Measurements from ENCODE around the gene FAM13A. TPM values are rescaled to one million over a fixed set of nuclear protein-coding genes. Genes with fewer than 3 reads are reported as not detected.
"Not testable (repeated sequence)": the region's sequence is repeated elsewhere in the genome, so short reads cannot be mapped to it uniquely, and the experiment has no call there.

FAM13A gene
- 52.2 TPM for total RNA-seq

DNA sequence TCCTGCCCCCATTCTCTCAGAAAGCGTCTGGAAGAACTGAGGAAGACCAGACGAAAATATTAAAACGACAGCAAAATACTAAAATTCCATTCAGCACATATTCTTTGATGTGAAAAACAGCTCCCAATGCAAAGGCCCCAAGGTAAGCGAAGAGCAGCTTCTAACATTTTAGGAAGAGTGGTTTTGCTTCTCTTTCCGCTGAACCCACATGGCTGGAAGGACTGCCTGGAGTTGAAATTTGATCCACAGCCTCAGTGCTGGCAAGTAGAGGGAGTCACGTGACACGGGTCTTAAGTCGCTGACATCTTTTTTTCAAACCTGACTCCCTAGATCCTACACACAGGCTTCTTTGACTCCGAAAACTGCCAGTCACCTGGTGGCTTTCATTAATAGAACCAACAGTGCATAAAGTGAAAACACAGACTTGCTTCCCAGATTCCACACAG is at the start of gene FAM13A:
TSS of gene FAM13A (minus strand) at position 233 of the 446 bp plus-strand sequence. CDS start at position 12, 221 bp downstream.
- no peak for FAIRE-seq
- DNase-seq (ENCODE audit: low spot score in 2 of 2), result peak in 1 of 2 donors; percentile 14

DNA sequence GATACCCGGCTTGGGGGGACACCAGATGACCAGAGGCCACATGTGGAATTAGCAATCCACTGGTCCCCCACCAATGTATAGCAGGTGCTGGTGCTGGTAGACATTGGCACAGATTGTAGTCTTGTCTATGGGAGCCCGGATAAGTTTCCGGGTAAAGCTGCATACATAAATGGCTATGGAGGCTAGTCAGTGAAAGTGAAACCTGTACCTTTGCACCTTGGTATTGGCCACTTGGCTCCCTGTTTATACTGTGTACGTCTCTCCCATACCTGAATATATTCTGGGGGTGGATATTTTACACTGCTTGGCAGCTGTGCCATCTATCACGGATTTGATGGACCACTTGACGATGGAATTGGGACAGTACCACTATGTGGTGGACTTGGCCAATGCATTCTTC is 48.7 kb upstream of the FAM13A start:
- DNase-seq (ENCODE audit: low spot score in 2 of 2) (no peak), FAIRE-seq (no peak)

DNA sequence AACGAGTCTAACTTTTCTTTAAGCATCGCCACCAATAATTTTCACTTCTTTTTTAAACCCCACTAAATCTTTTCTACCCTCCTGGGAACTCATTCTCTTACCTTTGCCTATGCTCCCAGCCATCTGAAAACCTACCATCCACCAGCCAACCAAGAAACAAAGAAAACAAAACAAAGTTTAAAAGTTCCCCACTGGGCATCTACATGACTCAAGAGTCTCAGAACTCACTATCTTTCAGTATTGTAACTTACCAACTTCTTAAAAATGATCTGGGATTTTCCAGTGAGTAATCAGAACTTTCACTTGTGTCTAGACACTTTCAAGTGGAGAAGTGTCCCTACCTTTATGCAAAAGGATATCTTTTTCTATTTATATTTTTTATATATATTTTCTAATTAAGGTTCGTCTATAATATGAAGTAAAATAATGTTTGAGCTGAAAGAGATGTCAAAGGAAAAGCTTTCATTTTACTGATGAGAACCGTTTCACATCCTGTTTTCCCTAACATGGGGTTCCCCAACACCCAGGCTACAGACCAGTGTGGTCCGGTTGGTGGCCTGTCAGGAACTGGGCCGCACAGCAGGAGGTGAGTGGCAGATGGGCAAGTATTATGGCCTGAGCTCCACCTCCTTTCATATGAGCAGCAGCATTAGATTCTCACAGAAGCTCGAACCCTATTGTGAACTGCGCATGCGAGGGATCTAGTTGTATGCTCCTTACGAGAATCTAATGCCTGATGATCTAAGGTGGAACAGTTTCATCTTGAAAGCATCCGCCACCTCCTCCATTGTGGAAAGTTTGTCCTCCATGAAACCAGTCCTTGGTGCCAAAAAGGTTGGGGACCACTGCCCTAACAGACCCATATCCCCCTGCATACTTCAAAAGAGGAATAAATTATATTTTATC is 44.5 kb upstream of the FAM13A start:
- FAIRE-seq, result no peak
- DNase-seq (ENCODE audit: low spot score in 2 of 2), result no peak

DNA sequence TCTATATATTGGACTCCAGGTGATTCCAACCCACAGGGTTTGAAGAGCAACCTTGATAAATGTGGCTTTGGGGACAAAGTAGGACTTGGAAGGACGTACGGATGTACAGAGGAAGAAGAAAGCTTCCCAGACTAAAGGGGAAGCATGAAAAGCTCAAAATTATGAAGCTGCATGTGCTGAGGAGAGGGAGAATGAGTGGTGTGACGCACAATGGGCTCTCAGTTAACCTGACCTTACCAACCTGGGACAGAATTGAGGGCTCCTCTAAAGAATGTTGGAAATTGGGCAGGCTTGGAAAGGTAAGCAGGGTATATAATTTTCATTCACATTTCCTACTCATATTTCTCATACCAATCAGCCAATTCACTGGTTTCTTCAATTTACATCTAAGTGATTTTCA is 43.9 kb upstream of the FAM13A start:
- DNase-seq (ENCODE audit: low spot score in 2 of 2) (no peak), FAIRE-seq (no peak)

DNA sequence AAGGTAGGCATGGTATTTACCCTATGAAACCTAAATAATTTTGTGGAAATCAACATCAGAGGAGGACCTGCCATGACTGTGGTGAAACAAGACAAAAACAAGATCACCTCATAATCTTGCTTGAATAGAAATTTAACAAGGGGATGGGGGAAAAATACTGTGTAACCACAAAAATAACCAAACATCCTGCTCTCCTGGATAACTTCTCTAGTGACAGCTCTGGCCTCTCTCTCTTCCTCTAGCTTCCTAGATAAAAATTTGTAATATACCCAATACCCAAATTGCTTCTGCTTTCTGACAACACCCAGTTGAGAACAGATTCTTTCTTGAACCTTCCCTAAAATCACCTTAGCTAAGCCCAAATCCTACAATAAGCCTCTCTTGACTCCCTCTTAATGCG is 42.5 kb upstream of the FAM13A start:
- FAIRE-seq, result no peak
- DNase-seq (ENCODE audit: low spot score in 2 of 2), result no peak

DNA sequence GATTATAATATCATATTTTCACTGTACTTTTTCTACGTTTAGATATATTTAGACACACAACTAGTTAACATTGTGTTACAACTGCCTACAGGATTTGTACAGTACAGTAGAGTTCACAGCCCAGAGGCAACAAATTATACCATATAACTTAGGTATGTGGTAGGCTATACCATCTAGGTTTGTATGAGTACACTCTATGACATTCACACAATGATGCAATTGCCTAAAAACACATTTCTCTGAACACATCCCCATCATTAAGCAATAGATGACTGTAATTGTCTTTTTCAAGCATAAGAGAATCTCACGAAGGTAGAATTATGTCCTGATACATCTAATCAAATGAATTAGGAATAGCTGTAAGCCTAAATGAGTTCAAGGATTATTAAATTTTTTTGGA is 42.0 kb upstream of the FAM13A start:
- DNase-seq (ENCODE audit: low spot score in 2 of 2) (no peak), FAIRE-seq (no peak)

DNA sequence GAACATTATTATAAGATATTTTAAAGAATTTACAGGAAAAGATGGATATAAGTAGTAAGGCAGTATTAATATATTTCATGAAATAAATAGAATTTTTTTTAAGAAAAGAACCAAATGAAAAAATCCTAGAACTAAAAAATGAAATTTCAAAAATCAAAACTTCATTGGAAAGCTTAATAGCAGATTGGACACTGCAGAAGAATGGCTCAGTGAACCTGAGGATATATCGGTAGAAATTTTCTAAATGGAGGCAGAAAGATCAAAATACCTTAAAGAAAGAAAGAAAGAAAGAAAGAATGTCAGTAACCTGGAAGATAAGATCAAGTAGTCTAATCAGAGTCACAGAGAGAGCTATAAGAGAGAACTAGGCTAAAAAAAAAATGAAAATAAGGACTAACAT is 21.3 kb upstream of the FAM13A start:
- peak; percentile 69 for FAIRE-seq
- no peak for DNase-seq (ENCODE audit: low spot score in 2 of 2)

DNA sequence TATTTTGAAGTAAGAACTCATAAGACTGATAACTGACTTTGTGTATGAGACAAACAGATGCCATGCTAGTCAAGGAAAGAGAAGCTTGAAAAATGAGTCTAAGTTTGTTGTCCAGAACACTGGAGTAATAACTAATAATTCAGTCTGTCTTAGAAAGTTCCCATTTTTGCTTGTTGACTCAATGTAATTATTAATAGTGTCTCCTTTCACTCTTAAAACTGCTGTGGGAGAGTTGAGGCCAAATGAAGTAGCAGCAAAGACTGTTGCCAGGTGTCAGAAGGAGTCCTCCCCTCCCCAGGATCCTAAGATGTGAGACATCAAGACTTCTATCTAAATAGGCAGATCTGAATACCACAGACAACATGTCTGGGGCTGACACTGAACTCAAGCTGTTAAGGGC is 20.8 kb upstream of the FAM13A start:
- FAIRE-seq (no peak), DNase-seq (ENCODE audit: low spot score in 2 of 2) (no peak)

DNA sequence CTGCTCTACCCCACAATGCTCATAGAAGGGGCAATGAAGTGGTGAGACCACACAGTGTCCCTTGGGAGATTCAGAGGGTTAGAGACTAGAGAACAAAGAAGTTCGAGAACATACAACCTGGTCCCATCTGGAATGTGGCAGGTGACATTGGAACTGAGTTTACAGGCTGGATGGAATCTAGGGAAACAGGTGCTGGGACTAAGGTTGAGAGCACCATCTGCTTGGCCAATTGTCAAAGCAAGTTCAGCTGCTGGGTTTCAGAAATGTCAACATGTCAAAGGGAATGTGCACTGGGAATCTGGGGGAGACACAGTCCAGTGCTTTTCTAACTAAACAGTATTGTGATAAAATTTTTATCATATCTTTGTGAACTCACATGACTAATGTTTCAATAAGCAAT is 15.9 kb upstream of the FAM13A start:
- FAIRE-seq, result no peak

DNA sequence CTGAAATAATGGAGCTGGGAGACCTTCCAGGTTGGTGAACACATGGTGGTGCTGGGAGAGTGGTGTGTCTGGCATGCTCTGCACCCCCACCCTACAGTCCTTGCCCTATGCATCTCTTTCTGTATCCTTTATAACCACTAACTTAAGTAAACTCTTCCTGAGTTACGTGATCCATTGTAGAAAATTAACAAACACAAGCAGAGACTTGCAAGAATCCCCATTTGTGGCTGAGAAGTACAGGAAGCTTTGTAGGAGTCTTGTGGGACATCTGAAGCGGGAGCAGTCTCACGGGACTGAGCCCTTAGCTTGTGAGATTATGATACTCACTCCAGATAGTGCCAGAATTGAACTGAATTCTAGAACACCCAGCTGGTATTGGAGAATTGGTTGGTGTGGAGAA is 14.3 kb upstream of the FAM13A start:
- FAIRE-seq, result no peak
- no peak for DNase-seq (ENCODE audit: low spot score in 2 of 2)

More for the DNA sequence above, 15.9 kb upstream of the FAM13A start:
- no peak for DNase-seq (ENCODE audit: low spot score in 2 of 2)

DNA sequence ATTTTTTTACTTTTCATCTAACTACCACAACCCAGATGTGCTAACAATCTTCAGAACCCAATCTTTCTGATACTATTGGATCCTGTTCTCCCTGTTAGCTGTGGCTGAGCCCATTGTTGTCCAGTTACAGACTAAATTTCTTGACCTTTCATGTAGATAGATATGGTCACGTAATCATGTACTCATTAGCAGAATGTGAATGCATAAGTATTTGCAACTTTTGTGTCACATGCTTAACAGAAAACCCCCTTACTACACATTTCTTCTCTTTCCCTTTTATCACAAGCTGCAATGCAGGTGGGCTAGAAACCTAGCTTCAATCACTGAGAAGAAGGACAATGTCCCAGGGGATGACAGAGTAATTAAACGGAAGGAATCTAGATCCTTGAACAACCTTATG is 13.1 kb upstream of the FAM13A start:
- DNase-seq (ENCODE audit: low spot score in 2 of 2) (no peak), FAIRE-seq (no peak)

DNA sequence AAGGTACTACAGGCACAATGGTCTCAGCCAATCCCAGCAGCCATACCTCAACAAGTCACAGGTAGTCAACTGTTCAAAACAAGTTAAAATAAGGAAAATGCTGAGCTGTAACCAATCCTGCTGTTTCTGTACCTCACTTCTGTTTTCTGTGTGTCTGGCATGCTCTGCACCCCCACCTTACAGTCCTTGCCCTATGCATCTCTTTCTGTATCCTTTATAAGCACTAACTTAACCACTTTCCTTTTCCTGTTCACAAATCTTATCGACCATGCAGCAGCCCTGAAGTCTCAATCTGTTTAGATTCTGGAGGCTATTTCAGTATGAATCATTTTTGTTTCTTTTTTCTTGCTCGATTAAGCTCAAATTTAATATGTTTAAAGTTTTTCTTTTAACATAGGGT is 12.5 kb upstream of the FAM13A start:
- FAIRE-seq (no peak), DNase-seq (ENCODE audit: low spot score in 2 of 2) (no peak)

DNA sequence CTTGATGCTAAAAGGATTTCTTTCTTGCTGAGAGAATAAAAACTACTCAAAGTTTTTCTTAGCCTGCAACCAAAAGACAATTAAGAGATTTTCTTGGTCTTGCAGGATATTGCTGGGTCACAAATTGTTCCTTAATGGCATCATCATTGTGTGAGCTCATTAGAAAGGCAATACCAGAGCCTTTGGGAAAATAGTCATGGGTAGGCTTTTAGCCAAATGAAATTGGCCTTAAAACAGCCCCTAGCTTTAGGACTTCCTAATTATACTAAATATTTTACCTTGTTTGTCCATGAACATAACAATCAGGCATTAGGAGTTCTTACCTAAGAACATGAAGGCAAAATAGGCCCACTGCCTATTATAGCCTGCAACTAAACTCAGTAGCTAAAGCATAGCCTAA is 10.4 kb upstream of the FAM13A start:
- DNase-seq (ENCODE audit: low spot score in 2 of 2) (no peak), FAIRE-seq (no peak)

DNA sequence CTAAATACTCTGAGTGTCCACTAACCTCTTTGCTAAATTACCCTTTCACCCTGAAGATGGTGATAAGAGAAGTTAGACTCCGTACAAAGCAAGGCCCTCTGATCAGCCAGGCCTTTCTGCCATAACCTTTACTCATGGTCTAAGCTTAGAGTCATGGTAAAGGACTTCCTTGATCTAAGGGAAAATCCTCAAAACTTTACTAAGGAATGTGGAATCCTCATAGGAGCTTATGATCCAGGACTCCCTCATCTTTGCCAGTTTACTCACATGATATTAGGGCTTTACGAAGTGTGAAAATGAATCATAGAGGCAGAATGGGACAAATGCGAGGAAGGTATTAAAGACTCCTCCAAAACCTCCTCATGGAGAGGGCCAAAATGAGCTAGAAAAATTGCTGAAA is 7.9 kb upstream of the FAM13A start:
- no peak for FAIRE-seq
- no peak for DNase-seq (ENCODE audit: low spot score in 2 of 2)

DNA sequence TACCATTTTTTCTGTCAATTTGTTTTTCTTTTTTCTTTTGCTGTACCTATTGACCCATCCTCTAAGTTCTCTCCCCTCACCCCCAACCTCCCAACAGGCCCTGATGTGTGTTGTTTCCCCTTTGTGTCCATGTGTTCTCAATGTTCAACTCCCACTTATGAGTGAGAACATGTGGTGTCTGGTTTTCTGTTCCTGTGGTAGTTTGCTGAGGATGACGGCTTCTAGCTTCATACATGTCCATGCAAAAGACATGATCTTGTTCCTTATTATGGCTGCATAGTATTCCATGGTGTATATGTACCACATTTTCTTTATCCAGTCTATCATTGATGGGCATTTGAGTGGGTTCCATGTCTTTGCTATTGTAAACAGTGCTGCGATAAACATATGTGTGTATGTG is 859 bp upstream of the FAM13A start:
- DNase-seq (ENCODE audit: low spot score in 2 of 2); FAIRE-seq: not testable (repeated sequence)

DNA sequence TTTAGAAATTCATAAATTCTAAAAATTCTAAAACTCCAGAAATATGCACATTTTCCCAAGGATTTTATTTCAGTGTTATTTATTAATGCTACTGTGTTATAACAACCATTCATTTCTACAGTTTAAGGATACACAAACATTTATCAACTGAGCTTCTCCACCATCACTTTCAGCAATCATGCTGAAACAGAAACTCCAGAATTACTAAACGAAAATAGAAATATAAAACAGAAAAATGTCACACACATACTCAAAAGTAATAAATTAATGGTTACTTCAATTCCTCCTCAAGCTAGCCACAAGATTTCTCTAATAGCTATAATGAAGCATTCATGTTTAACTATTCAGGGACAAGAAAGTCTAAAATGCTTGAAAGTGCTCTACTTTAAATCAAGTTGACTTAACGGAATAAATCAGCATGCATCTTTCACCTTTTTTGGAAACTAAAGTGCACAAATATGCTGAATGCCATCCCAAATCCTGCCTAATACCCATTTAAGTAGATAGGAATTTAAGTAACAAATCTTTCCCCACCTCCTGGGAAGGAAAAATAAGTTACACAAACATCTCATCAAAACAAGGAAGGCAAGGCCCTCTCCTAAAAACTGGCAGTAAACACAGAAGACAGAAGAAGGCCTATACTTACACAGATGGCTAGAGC is 563 bp downstream of the FAM13A start:
- no peak for FAIRE-seq
- DNase-seq (ENCODE audit: low spot score in 2 of 2), result no peak

DNA sequence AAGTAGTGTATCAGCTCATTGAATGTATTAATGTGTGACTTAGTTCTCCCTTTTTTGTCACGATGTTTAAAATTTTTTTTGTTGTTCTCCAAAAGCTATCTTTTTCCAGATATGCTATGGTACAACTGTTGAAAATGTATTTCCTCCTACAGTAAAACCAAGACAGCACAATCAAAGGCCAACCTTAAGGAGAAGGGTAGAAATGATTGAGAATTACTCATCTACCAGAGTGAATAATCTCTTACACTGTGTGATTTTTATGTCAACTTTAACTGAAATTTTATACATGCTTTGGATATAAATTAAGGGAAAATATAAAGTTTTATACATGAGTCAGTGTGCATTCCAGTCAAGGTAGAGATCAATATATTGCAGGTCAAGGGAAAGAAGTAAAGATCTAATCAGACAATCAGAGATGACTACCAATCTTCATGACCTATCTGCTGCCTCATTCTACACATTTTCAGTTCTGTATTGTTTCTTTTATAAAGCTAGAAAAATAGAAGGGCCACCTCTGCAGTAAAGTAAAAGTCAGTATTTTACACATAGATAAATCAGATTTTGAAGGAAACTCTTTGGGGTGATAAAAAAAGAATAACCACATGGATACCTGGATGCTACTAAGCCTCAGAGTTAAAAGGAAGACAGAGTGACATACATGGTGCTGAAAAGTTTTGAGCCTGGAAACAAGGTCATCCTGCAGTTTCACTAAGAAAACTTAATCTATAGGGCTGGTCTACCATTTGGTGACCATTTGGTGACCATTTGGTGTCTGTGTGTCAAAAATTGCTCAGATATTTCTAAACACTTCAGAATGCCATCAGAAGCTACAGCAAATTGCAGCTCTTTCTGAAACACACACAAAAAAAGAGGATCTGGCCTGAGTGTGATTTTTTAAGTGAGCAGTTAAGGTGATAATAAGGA is 1.6 kb downstream of the FAM13A start:
- no peak for FAIRE-seq
- no peak for DNase-seq (ENCODE audit: low spot score in 2 of 2)

DNA sequence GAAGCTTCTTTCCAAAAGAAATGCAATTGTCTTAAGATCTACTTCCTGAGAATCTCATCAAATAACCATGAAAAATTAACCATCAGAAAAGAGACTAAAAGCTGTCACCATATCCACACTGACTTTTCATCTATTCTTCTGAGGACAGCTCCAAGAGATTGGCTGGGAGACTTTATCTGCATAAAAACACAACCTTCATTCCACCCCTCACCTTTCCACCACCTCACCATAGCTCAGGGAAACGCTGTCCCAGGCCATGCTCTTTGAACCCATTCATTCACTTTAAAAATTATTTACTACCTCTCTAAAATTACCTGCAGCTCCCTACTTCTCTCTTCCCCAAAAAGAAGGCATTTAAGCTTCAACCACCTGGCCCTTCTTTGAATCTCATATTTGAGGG is 2.4 kb downstream of the FAM13A start:
- DNase-seq (ENCODE audit: low spot score in 2 of 2) (no peak), FAIRE-seq (no peak)

DNA sequence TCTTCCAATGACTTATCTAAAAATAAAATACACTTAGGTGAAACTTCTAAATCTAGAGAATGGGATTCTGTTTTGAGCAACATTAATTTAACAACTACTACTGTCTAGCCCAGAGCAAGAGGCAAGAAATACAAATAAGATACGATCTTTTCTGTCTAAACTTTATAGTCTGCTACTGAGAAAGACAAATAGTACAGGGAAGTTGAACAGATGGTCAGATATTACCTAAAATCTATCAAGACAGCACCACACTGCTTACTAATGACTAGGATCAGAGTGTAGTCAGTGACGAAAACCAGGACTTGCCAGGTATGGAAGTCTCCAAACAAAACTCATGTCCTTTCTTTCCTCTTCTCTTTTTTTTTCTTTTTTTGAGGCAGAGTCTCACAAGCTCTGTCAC is 7.1 kb downstream of the FAM13A start:
- no peak for FAIRE-seq
- no peak for DNase-seq (ENCODE audit: low spot score in 2 of 2)

DNA sequence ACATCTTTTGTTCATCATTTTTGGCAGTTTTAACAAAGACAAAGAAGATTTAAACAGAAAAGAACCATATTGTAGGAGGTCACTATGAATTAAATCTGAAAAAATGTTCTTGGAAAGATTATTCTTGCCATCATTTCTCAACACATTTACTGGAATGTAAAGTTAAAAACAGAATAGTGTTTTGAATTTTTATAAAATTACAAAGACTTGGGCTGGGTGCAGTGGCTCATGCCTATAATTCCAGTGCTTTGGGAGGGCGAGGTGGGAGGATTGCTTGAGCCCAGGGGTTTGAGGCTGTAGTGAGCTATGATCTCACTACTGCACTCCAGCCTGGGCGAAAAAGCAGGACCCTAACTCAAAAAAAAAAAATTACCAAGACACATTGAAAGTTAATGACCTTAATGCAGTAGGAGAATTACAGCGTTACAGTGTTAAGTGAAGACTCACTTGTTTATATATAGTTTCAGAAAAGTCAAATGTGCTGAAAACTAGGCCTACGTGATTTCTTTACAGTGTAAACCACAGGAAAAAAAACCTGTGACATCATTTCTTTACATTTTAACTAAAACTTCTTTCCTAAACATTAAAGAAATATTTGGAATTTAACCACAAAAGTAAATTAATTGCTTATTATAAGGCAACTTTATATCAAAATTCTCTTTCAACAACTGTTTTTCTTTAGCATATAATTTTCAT is 7.9 kb downstream of the FAM13A start:
- DNase-seq (ENCODE audit: low spot score in 2 of 2) (no peak), FAIRE-seq (no peak)
